Measurements from ENCODE around the gene TAF4B. TPM values are rescaled to one million over a fixed set of nuclear protein-coding genes. Genes with fewer than 3 reads are reported as not detected.

Gene TAF4B
- total and polyA plus RNA-seq, 4 donors, result 0.10 to 4.3 (median 0.30) TPM

- H3K4me3 ChIP-seq (ENCODE audit: low read depth in 1 of 3, low read length in 3 of 3), result no peak overlapping the region
- no peaks in the 10 kb centered on the region for H3K9me3 ChIP-seq (ENCODE audit: control insufficient read depth in 4 of 4, low read length in 3 of 4)
- TF ChIP-seq GABPA (IDR thresholded peaks at IDR 0.05 in 1 of 2, conservative IDR thresholded peaks at IDR 0.05 in 1 of 2) (no peak), NR2F2 (IDR thresholded peaks at IDR 0.05) (no peak), HNF4G (IDR thresholded peaks at IDR 0.05) (no peak), JUND (IDR thresholded peaks at IDR 0.05) (no peak), YY1 (IDR thresholded peaks at IDR 0.05) (no peak), ZBTB33 (IDR thresholded peaks at IDR 0.05) (no peak), RXRA (IDR thresholded peaks at IDR 0.05) (no peak), HNF4A (conservative IDR thresholded peaks at IDR 0.05) (no peak), EGR1 (IDR thresholded peaks at IDR 0.05; ENCODE audit: low read depth in 2 of 2) (no peak), MAX (IDR thresholded peaks at IDR 0.05) (no peak), FOXA1 (IDR thresholded peaks at IDR 0.05) (no peak)
- TF ChIP-seq, protein P1, sequence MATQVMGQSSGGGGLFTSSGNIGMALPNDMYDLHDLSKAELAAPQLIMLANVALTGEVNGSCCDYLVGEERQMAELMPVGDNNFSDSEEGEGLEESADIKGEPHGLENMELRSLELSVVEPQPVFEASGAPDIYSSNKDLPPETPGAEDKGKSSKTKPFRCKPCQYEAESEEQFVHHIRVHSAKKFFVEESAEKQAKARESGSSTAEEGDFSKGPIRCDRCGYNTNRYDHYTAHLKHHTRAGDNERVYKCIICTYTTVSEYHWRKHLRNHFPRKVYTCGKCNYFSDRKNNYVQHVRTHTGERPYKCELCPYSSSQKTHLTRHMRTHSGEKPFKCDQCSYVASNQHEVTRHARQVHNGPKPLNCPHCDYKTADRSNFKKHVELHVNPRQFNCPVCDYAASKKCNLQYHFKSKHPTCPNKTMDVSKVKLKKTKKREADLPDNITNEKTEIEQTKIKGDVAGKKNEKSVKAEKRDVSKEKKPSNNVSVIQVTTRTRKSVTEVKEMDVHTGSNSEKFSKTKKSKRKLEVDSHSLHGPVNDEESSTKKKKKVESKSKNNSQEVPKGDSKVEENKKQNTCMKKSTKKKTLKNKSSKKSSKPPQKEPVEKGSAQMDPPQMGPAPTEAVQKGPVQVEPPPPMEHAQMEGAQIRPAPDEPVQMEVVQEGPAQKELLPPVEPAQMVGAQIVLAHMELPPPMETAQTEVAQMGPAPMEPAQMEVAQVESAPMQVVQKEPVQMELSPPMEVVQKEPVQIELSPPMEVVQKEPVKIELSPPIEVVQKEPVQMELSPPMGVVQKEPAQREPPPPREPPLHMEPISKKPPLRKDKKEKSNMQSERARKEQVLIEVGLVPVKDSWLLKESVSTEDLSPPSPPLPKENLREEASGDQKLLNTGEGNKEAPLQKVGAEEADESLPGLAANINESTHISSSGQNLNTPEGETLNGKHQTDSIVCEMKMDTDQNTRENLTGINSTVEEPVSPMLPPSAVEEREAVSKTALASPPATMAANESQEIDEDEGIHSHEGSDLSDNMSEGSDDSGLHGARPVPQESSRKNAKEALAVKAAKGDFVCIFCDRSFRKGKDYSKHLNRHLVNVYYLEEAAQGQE (IDR thresholded peaks at IDR 0.05), result no peak
- TF ChIP-seq, protein P2, sequence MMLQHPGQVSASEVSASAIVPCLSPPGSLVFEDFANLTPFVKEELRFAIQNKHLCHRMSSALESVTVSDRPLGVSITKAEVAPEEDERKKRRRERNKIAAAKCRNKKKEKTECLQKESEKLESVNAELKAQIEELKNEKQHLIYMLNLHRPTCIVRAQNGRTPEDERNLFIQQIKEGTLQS (IDR thresholded peaks at IDR 0.05), result no peak
- H3K27me3 ChIP-seq (ENCODE audit: control insufficient read depth in 4 of 4, insufficient read depth in 4 of 4, low read length in 3 of 4), result no peaks in the 10 kb centered on the region
- no peak overlapping the region for H3K27ac ChIP-seq (ENCODE audit: low read depth in 1 of 2, low read length in 2 of 2)
- H3K36me3 ChIP-seq (ENCODE audit: control insufficient read depth in 4 of 4, insufficient read depth in 3 of 4, low read depth in 1 of 4, low read length in 3 of 4), result no peaks in the 10 kb centered on the region
- 92% methylated on average over 1 of the region's 1 CpG for WGBS
- no peaks in the 10 kb centered on the region for H3K4me1 ChIP-seq (ENCODE audit: control insufficient read depth in 4 of 4, insufficient read depth in 4 of 4, low read length in 3 of 4)
- H3K9ac ChIP-seq (ENCODE audit: low read depth in 1 of 2, low read length in 2 of 2), result no peak overlapping the region
- no peak for DNase-seq (ENCODE audit: low spot score)
Measured at GRCh38 chr18:26332991-26333390, 106.7 kb downstream of the TAF4B start.

- no peaks in the 10 kb centered on the region for H3K36me3 ChIP-seq (ENCODE audit: control insufficient read depth in 4 of 4, insufficient read depth in 3 of 4, low read depth in 1 of 4, low read length in 3 of 4)
- 86% methylated on average over 2 of the region's 2 CpGs for whole genome bisulfite sequencing
- DNase-seq (ENCODE audit: low spot score), result no peak
- H3K9me3 ChIP-seq (ENCODE audit: control insufficient read depth in 4 of 4, low read length in 3 of 4), result no peaks in the 10 kb centered on the region
- no peak overlapping the region for H3K27ac ChIP-seq (ENCODE audit: low read depth in 1 of 2, low read length in 2 of 2)
- H3K27me3 ChIP-seq (ENCODE audit: control insufficient read depth in 4 of 4, insufficient read depth in 4 of 4, low read length in 3 of 4), result no peaks in the 10 kb centered on the region
- H3K4me1 ChIP-seq (ENCODE audit: control insufficient read depth in 4 of 4, insufficient read depth in 4 of 4, low read length in 3 of 4), result no peaks in the 10 kb centered on the region
- H3K4me3 ChIP-seq (ENCODE audit: low read depth in 1 of 3, low read length in 3 of 3), result no peak overlapping the region
- no peak overlapping the region for H3K9ac ChIP-seq (ENCODE audit: low read depth in 1 of 2, low read length in 2 of 2)
- TF ChIP-seq SP1 (IDR thresholded peaks at IDR 0.05) (no peak), YY1 (IDR thresholded peaks at IDR 0.05) (no peak), HNF4A (conservative IDR thresholded peaks at IDR 0.05) (no peak), FOXA2 (IDR thresholded peaks at IDR 0.05) (no peak), ZBTB33 (IDR thresholded peaks at IDR 0.05) (no peak), TAF1 (conservative IDR thresholded peaks at IDR 0.05) (no peak), RAD21 (IDR thresholded peaks at IDR 0.05) (no peak), NR2F2 (IDR thresholded peaks at IDR 0.05) (no peak), HNF4G (IDR thresholded peaks at IDR 0.05) (no peak), JUND (IDR thresholded peaks at IDR 0.05) (no peak), RXRA (IDR thresholded peaks at IDR 0.05) (no peak), MAX (IDR thresholded peaks at IDR 0.05) (no peak), FOXA1 (IDR thresholded peaks at IDR 0.05) (no peak)
- TF ChIP-seq, protein P3, sequence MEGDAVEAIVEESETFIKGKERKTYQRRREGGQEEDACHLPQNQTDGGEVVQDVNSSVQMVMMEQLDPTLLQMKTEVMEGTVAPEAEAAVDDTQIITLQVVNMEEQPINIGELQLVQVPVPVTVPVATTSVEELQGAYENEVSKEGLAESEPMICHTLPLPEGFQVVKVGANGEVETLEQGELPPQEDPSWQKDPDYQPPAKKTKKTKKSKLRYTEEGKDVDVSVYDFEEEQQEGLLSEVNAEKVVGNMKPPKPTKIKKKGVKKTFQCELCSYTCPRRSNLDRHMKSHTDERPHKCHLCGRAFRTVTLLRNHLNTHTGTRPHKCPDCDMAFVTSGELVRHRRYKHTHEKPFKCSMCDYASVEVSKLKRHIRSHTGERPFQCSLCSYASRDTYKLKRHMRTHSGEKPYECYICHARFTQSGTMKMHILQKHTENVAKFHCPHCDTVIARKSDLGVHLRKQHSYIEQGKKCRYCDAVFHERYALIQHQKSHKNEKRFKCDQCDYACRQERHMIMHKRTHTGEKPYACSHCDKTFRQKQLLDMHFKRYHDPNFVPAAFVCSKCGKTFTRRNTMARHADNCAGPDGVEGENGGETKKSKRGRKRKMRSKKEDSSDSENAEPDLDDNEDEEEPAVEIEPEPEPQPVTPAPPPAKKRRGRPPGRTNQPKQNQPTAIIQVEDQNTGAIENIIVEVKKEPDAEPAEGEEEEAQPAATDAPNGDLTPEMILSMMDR (IDR thresholded peaks at IDR 0.05; ENCODE audit: low read depth, low read length, missing input control), result no peak
- TF ChIP-seq, protein P1 (IDR thresholded peaks at IDR 0.05), result no peak
Measured at GRCh38 chr18:26335156-26335555, 108.9 kb downstream of the TAF4B start.
